Measurements from ENCODE around the gene PALMD.

- TF ChIP-seq CTCF (IDR thresholded peaks at IDR 0.05), result no peak
- no peak for TF ChIP-seq POLR2AphosphoS5 (IDR thresholded peaks at IDR 0.05; ENCODE audit: insufficient read depth in 1 of 2, low read depth in 1 of 2)
Measured at GRCh38 chr1:99663501-99663900, 17.6 kb downstream of the PALMD start.
